ENCODE data around the gene MEF2D. TPM values are rescaled to one million over a fixed set of nuclear protein-coding genes. Genes with fewer than 3 reads are reported as not detected.
A peak's percentile ranks its signal among the peaks of the same experiment; 100 is the strongest.

MEF2D gene
- polyA plus RNA-seq, 3 donors, result 25.9 to 29.3 (median 26.8) TPM

GRCh38 chr1:156448134-156448967 lies 52.2 kb downstream of the MEF2D start:
- DNase-seq, result no peak

- DNase-seq, result peak; percentile 71
Observed at GRCh38 chr1:156445789-156446263, 54.7 kb downstream of the MEF2D start.

GRCh38 chr1:156444407-156445001 lies 56.1 kb downstream of the MEF2D start:
- DNase-seq, result no peak

GRCh38 chr1:156443286-156443685 lies 57.3 kb downstream of the MEF2D start:
- no peak for DNase-seq

- DNase-seq, result no peak
Observed at GRCh38 chr1:156440654-156441437, 59.7 kb downstream of the MEF2D start.

GRCh38 chr1:156439777-156440183 lies 60.8 kb downstream of the MEF2D start:
- DNase-seq, result no peak

- no peak for DNase-seq
Observed at GRCh38 chr1:156439036-156439776, 61.4 kb downstream of the MEF2D start.

GRCh38 chr1:156438278-156438987 lies 62.1 kb downstream of the MEF2D start:
- DNase-seq, result no peak

- no peak for DNase-seq
Observed at GRCh38 chr1:156437037-156437867, 63.3 kb downstream of the MEF2D start.

GRCh38 chr1:156436141-156437036 lies 64.2 kb downstream of the MEF2D start:
- no peak for DNase-seq

GRCh38 chr1:156435545-156436140 lies 64.9 kb downstream of the MEF2D start:
- no peak for DNase-seq

- no peak for DNase-seq
Observed at GRCh38 chr1:156434989-156435544, 65.5 kb downstream of the MEF2D start.

- DNase-seq, result no peak
Observed at GRCh38 chr1:156433602-156434001, 67.0 kb downstream of the MEF2D start.

GRCh38 chr1:156433032-156433431 lies 67.5 kb downstream of the MEF2D start:
- no peak for DNase-seq

- DNase-seq, result no peak
Observed at GRCh38 chr1:156432669-156433018, 67.9 kb downstream of the MEF2D start.

- no peak for DNase-seq
Observed at GRCh38 chr1:156431769-156432668, 68.6 kb downstream of the MEF2D start.

- no peak for DNase-seq
Observed at GRCh38 chr1:156431366-156431765, 69.2 kb downstream of the MEF2D start.
